Measurements from ENCODE around the gene HAP1. TPM values are rescaled to one million over a fixed set of nuclear protein-coding genes. Genes with fewer than 3 reads are reported as not detected.

The HAP1 gene
- total RNA-seq, 1 donor = under 0.01 TPM

DNA sequence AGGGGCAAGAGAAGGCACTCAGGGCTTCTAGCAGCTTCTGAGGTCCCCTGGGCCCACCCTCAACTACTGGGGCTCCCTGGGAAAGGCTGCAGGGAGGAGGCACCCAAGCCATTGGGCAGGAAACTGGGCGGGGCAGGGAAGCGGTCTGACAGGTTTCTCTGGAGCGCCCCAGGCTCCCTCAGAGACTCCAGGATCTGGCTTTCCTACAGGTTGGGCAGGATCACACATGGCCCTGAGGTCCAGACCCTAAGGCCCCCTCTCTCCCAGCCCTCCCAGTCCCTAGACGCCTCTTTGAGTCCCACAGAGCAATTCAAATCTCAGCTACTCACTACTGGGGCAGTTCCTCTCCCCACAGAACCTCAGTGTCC, 37.8 kb upstream of the HAP1 start:
- H4K20me1 ChIP-seq (ENCODE audit: insufficient read depth, low read length) = peaks cover 4% of the 10 kb centered on the region
- no peaks in the 10 kb centered on the region for H3K79me2 ChIP-seq (ENCODE audit: insufficient read depth, low read length)

DNA sequence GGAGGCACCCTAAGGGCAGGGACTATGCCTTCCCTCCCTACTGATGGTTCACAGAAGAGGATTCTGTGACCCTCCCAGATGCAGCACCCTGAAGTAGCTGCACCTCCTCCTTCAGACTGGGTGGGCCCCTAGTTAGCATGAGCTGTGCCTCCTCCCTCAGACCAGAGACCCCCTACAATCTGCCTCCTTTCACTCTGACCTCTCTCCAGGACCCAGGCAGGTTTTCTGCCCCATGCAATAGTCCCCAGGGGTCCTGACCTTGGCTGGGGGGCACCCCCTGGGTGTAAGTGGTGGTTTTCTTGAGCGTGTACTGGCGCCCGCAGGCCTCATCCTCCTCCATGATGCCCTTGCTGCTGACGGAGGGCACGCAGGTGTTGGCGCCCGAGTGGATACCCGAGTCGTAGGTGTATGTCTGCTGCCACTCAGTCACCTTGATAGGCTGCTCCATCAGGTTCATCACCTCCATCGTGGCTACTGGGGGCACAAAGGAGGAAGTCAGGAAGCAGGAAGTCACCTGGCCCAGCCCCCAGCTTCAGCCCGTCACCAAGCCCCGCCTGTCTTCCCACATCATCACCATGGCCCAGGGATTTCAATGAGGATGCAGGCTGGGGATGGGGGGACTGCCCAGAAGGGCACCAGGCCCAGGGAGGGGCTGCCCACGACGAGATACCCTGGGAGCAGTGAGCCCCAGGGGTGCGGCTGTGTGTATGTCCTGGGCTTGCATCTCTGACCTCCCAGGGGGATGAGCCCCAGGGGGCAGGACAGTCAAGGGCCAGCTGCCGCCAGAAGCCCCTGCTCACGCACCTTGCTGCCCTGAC, 37.2 kb upstream of the HAP1 start:
- Histone ChIP-seq H3K27ac (ENCODE audit: low read depth, low read length) (no peak overlapping the region), H3K36me3 (ENCODE audit: insufficient read depth, low read length) (no peaks in the 10 kb centered on the region), H3K4me3 (ENCODE audit: insufficient read depth, low read length) (no peak overlapping the region), H3K27me3 (ENCODE audit: insufficient read depth, low read length) (no peaks in the 10 kb centered on the region), H3K4me1 (ENCODE audit: insufficient read depth, low read length) (no peaks in the 10 kb centered on the region), H3K9me3 (ENCODE audit: low read depth, low read length) (no peaks in the 10 kb centered on the region), H3K79me2 (ENCODE audit: insufficient read depth, low read length) (no peaks in the 10 kb centered on the region), H2AFZ (ENCODE audit: low read length) (no peak overlapping the region), H4K20me1 (ENCODE audit: insufficient read depth, low read length) (peaks cover 2% of the 10 kb centered on the region), H3K4me2 (ENCODE audit: insufficient read depth, low read length) (no peak overlapping the region)
- no peak for TF ChIP-seq CTCF (IDR thresholded peaks at IDR 0.05; ENCODE audit: extremely low read depth, low read depth, low read length)
- peak; percentile 80 for DNase-seq (ENCODE audit: insufficient read length, low spot score, missing footprints)

More for the DNA sequence above, 37.8 kb upstream of the HAP1 start:
- H3K4me1 ChIP-seq (ENCODE audit: insufficient read depth, low read length) = peaks cover 4% of the 10 kb centered on the region
- no peak for TF ChIP-seq CTCF (IDR thresholded peaks at IDR 0.05; ENCODE audit: extremely low read depth, low read depth, low read length)
- H3K4me3 ChIP-seq (ENCODE audit: insufficient read depth, low read length) = no peak overlapping the region
- H3K9me3 ChIP-seq (ENCODE audit: low read depth, low read length) = no peaks in the 10 kb centered on the region
- DNase-seq (ENCODE audit: insufficient read length, low spot score, missing footprints) = peak; percentile 57
- H3K27ac ChIP-seq (ENCODE audit: low read depth, low read length) = no peak overlapping the region
- H3K4me2 ChIP-seq (ENCODE audit: insufficient read depth, low read length) = no peak overlapping the region
- no peak overlapping the region for H2AFZ ChIP-seq (ENCODE audit: low read length)
- no peaks in the 10 kb centered on the region for H3K27me3 ChIP-seq (ENCODE audit: insufficient read depth, low read length)
- no peaks in the 10 kb centered on the region for H3K36me3 ChIP-seq (ENCODE audit: insufficient read depth, low read length)

- Histone ChIP-seq H2AFZ (ENCODE audit: low read length) (no peak overlapping the region), H3K9me3 (ENCODE audit: low read depth, low read length) (no peaks in the 10 kb centered on the region), H3K27me3 (ENCODE audit: insufficient read depth, low read length) (no peaks in the 10 kb centered on the region), H3K4me1 (ENCODE audit: insufficient read depth, low read length) (no peaks in the 10 kb centered on the region), H3K4me2 (ENCODE audit: insufficient read depth, low read length) (no peak overlapping the region), H3K79me2 (ENCODE audit: insufficient read depth, low read length) (no peaks in the 10 kb centered on the region), H3K4me3 (ENCODE audit: insufficient read depth, low read length) (no peak overlapping the region), H4K20me1 (ENCODE audit: insufficient read depth, low read length) (peaks cover 2% of the 10 kb centered on the region), H3K36me3 (ENCODE audit: insufficient read depth, low read length) (no peaks in the 10 kb centered on the region), H3K27ac (ENCODE audit: low read depth, low read length) (no peak overlapping the region)
- DNase-seq (ENCODE audit: insufficient read length, low spot score, missing footprints) = peak; percentile 39
- TF ChIP-seq CTCF (IDR thresholded peaks at IDR 0.05; ENCODE audit: extremely low read depth, low read depth, low read length) = no peak
Measured at GRCh38 chr17:41769985-41770384, 35.5 kb upstream of the HAP1 start.

GRCh38 chr17:41769346-41769862, 35.0 kb upstream of the HAP1 start:
- no peak overlapping the region for H2AFZ ChIP-seq (ENCODE audit: low read length)
- H3K79me2 ChIP-seq (ENCODE audit: insufficient read depth, low read length) = no peaks in the 10 kb centered on the region
- no peaks in the 10 kb centered on the region for H3K36me3 ChIP-seq (ENCODE audit: insufficient read depth, low read length)

More at GRCh38 chr17:41769346-41769862, 35.0 kb upstream of the HAP1 start:
- DNase-seq (ENCODE audit: insufficient read length, low spot score, missing footprints) = peak; percentile 36
- no peaks in the 10 kb centered on the region for H3K9me3 ChIP-seq (ENCODE audit: low read depth, low read length)
- no peaks in the 10 kb centered on the region for H3K4me1 ChIP-seq (ENCODE audit: insufficient read depth, low read length)
- no peak overlapping the region for H3K4me2 ChIP-seq (ENCODE audit: insufficient read depth, low read length)
- no peaks in the 10 kb centered on the region for H3K27me3 ChIP-seq (ENCODE audit: insufficient read depth, low read length)
- H3K4me3 ChIP-seq (ENCODE audit: insufficient read depth, low read length) = no peak overlapping the region
- H3K27ac ChIP-seq (ENCODE audit: low read depth, low read length) = no peak overlapping the region
- H4K20me1 ChIP-seq (ENCODE audit: insufficient read depth, low read length) = peaks cover 2% of the 10 kb centered on the region
- no peak for TF ChIP-seq CTCF (IDR thresholded peaks at IDR 0.05; ENCODE audit: extremely low read depth, low read depth, low read length)
